ENCODE measurements around the gene URAD. TPM values are rescaled to one million over a fixed set of nuclear protein-coding genes. Genes with fewer than 3 reads are reported as not detected.

The URAD gene
- total RNA-seq, 1 donor from 2014 or later = not detected

DNA sequence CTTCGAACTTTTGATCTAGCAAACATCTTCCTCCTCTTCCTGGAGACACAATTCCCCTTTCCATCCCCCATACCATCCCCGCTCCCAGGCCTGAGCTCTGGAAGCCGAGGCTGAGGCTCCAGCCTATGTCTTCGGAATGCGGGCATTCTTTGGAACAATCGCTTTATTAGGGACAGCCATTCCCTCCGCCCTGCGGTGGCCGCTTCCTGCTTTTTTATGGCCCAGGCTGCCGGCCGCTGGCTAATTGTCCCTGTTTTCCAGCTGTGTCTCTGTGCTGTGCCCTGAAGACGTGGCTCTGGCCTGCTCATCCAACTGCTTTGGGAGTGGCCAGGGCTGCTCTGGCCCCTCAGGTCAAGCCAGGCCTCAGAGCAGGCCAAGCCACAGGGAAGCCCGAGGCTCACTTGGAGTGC, 17.3 kb downstream of the URAD start:
- no peak for TF ChIP-seq CTCF (IDR thresholded peaks at IDR 0.05; ENCODE audit: unreplicated experiment)
- Mint-ChIP-seq H3K27ac (no peak overlapping the region), H3K4me3 (no peak overlapping the region), H3K4me1 (peaks cover 24% of the 10 kb centered on the region), H3K9me3 (no peaks in the 10 kb centered on the region), H3K27me3 (ENCODE audit: low read depth) (peaks cover 100% of the 10 kb centered on the region), H3K36me3 (no peaks in the 10 kb centered on the region)
- DNase-seq (ENCODE audit: low spot score in 2 of 2, unreplicated experiment in 2 of 2) = no peak

- DNase-seq (ENCODE audit: low spot score in 2 of 2, unreplicated experiment in 2 of 2) = no peak
- peaks cover 27% of the 10 kb centered on the region for H3K4me1 Mint-ChIP-seq
- H3K27ac Mint-ChIP-seq = no peak overlapping the region
- no peak overlapping the region for H3K4me3 Mint-ChIP-seq
- H3K27me3 Mint-ChIP-seq (ENCODE audit: low read depth) = peaks cover 100% of the 10 kb centered on the region
- no peaks in the 10 kb centered on the region for H3K36me3 Mint-ChIP-seq
- no peaks in the 10 kb centered on the region for H3K9me3 Mint-ChIP-seq
- no peak for TF ChIP-seq CTCF (IDR thresholded peaks at IDR 0.05; ENCODE audit: unreplicated experiment)
These were observed 17.9 kb downstream of the URAD start for GRCh38 chr13:27970382-27971235.

- Mint-ChIP-seq H3K27ac (no peak overlapping the region), H3K27me3 (ENCODE audit: low read depth) (peaks cover 100% of the 10 kb centered on the region)
These were observed 18.6 kb downstream of the URAD start for GRCh38 chr13:27969866-27970229.

DNA sequence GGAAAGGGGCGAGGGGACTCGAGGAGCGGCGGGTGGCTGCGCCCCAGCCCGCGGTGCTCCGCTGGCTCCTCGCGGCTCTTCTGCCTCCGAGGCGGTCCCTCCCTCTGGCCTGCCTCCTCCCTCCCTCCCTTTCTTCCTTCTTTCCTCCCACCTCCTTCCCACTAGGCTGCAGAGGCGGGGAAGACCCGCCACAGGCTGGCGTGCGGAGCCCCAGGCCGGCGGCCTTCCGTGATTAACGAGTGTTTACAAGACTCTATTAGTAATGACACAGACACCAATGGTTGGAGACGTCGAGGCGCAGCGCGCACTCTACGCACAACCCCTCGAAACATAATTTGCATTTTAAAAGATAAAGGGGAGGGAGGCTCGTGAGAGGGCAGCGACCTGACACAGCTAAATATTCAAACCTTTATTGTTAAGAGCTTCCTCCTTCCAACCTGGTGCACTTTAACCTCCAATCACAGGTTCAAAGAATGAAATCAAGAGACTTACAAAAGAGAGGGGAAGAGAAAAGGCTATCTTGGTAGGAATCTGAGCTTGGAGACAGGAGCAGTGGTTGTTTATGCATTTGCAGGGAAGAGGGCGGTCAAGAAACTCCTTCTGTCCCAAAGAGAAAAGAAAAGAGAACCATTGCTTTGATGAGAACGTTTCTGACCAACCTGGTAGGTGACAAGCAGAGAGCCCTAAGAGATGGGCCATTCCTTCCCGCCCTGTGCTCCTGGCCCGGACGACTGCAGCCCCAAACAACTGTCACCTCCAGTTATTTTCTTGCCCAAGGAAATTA, 19.2 kb downstream of the URAD start, which contains the start of gene CDX2:
Gene CDX2 (minus strand): TSS at position 234 of the 784 bp plus-strand sequence. CDS start 309 bp downstream, outside the sequence.
- no peak for DNase-seq (ENCODE audit: low spot score in 2 of 2, unreplicated experiment in 2 of 2)
- TF ChIP-seq CTCF (IDR thresholded peaks at IDR 0.05; ENCODE audit: unreplicated experiment) = no peak
- Mint-ChIP-seq H3K4me3 (peak within 1 kb of the TSS; percentile 54), H3K27me3 (ENCODE audit: low read depth) (peaks cover 100% of the 10 kb centered on the region), H3K27ac (no peak within 1 kb of the TSS), H3K9me3 (no peaks in the 10 kb centered on the region), H3K36me3 (no peaks in the 10 kb centered on the region), H3K4me1 (peaks cover 26% of the 10 kb centered on the region)

More at GRCh38 chr13:27969866-27970229, 18.6 kb downstream of the URAD start:
- no peaks in the 10 kb centered on the region for H3K9me3 Mint-ChIP-seq
- no peak for TF ChIP-seq CTCF (IDR thresholded peaks at IDR 0.05; ENCODE audit: unreplicated experiment)
- DNase-seq (ENCODE audit: low spot score in 2 of 2, unreplicated experiment in 2 of 2) = no peak
- peaks cover 26% of the 10 kb centered on the region for H3K4me1 Mint-ChIP-seq
- peak overlapping the region; percentile 5 for H3K4me3 Mint-ChIP-seq
- H3K36me3 Mint-ChIP-seq = no peaks in the 10 kb centered on the region

DNA sequence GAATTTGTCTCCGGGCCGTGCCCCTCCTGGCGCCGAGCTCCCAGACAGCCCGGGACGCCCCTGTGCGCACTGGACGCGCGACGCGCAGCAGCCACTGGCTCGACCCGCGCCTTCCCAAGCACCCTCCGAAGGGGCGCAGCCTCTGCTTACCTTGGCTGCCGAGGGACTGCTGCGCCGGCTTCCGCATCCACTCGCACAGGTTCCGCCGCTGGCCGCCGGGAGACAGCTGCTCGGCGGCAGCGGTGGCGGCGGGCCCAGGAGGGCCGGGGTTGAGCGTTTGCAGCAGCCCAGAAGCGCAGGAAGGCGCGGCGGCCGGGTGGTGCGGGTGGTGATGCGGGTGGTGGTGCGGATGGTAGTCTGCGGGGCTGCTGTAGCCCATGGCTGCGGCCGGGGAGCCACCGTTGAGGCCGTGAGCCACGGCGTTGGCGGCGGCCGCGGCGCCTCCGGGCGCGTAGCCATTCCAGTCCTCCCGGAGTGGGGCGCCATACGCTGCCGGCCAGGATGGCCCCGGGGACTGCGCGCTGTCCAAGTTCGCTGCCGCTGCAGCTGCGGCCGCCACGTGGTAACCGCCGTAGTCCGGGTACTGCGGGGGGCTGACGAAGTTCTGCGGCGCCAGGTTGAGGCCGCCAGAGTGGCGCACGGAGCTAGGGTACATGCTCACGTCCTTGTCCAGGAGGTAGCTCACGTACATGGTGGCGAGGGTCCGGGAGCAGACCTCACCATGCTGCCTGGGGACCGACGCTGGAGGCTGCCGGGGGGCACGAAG, 20.0 kb downstream of the URAD start:
- peaks cover 26% of the 10 kb centered on the region for H3K4me1 Mint-ChIP-seq
- no peak for DNase-seq (ENCODE audit: low spot score in 2 of 2, unreplicated experiment in 2 of 2)
- peak overlapping the region; percentile 13 for H3K4me3 Mint-ChIP-seq
- H3K9me3 Mint-ChIP-seq = no peaks in the 10 kb centered on the region
- no peaks in the 10 kb centered on the region for H3K36me3 Mint-ChIP-seq
- no peak for TF ChIP-seq CTCF (IDR thresholded peaks at IDR 0.05; ENCODE audit: unreplicated experiment)
- no peak overlapping the region for H3K27ac Mint-ChIP-seq
- H3K27me3 Mint-ChIP-seq (ENCODE audit: low read depth) = peaks cover 100% of the 10 kb centered on the region

Measured in mesothelial cell of epicardium (in vitro differentiated cells).